ENCODE data around the gene R3HDM4. TPM values are rescaled to one million over a fixed set of nuclear protein-coding genes. Genes with fewer than 3 reads are reported as not detected.

The R3HDM4 gene
- total and polyA plus RNA-seq, 4 donors, result 14.1 to 72.4 (median 20.2) TPM

DNA sequence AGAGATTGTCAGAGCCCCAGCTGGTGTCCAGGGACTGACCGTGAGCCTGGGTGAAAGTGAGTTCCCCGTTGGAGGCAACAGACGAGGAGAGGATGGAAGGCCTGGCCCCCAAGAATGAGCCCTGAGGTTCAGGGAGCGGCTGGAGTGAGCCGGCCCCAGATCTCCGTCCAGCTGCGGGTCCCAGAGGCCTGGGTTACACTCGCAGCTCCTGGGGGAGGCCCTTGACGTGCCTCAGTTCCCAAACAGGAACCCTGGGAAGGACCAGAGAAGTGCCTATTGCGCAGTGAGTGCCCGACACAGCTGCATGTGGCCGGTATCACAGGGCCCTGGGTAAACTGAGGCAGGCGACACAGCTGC, 62.1 kb downstream of the R3HDM4 start:
- Histone ChIP-seq H3K4me3 (ENCODE audit: low read depth in 1 of 3, low read length in 3 of 3) (no peak overlapping the region), H3K27me3 (ENCODE audit: control insufficient read depth in 4 of 4, insufficient read depth in 4 of 4, low read length in 3 of 4) (peaks cover 0 to 2% (median 0%) of the 10 kb centered on the region in 4 donors)
- WGBS, result 42% methylated on average over 13 of the region's 13 CpGs

More for the DNA sequence above, 62.1 kb downstream of the R3HDM4 start:
- no peak for DNase-seq (ENCODE audit: low spot score)
- H3K9me3 ChIP-seq (ENCODE audit: control insufficient read depth in 4 of 4, low read length in 3 of 4), result no peaks in the 10 kb centered on the region
- peak overlapping the region; percentile 34 to 44 for H3K27ac ChIP-seq (ENCODE audit: low read depth in 1 of 2, low read length in 2 of 2)
- no peaks in the 10 kb centered on the region for H3K36me3 ChIP-seq (ENCODE audit: control insufficient read depth in 4 of 4, insufficient read depth in 3 of 4, low read depth in 1 of 4, low read length in 3 of 4)
- no peak overlapping the region for H3K9ac ChIP-seq (ENCODE audit: low read depth in 1 of 2, low read length in 2 of 2)
- H3K4me1 ChIP-seq (ENCODE audit: control insufficient read depth in 4 of 4, insufficient read depth in 4 of 4, low read length in 3 of 4), result peaks cover 5 to 12% (median 8%) of the 10 kb centered on the region in 4 donors
- TF ChIP-seq SP1 (IDR thresholded peaks at IDR 0.05) (no peak), NR2F2 (IDR thresholded peaks at IDR 0.05) (no peak), HNF4G (IDR thresholded peaks at IDR 0.05) (no peak), EGR1 (IDR thresholded peaks at IDR 0.05; ENCODE audit: low read depth in 2 of 2) (no peak), FOXA2 (IDR thresholded peaks at IDR 0.05) (no peak), ATF3 (IDR thresholded peaks at IDR 0.05) (no peak), REST (IDR thresholded peaks at IDR 0.05) (no peak), TAF1 (conservative IDR thresholded peaks at IDR 0.05) (no peak), MAX (IDR thresholded peaks at IDR 0.05) (no peak), ZBTB33 (IDR thresholded peaks at IDR 0.05) (no peak), GABPA (IDR thresholded peaks at IDR 0.05 in 1 of 2, conservative IDR thresholded peaks at IDR 0.05 in 1 of 2) (no peak), RXRA (IDR thresholded peaks at IDR 0.05) (no peak), CTCF (IDR thresholded peaks at IDR 0.05; ENCODE audit: low read depth, low read length, missing input control) (no peak), RAD21 (IDR thresholded peaks at IDR 0.05) (no peak)

All from liver (tissue), 9 donors.